BJ (cell line): ENCODE results near the gene CDC45. TPM values are rescaled to one million over a fixed set of nuclear protein-coding genes. Genes with fewer than 3 reads are reported as not detected.

Source experiments
- CTCF ChIA-PET: fragments of 350-600 bp; formaldehyde crosslinking; extraction: SDS; loops from one replicate; lab custom pipeline; 2021; ENCODE audit warnings: antibody characterized with exemption, inconsistent platforms; lab: Yijun Ruan, JAX
- POLR2A ChIA-PET: fragments of 300-600 bp; sonication (Branson Sonifier 250); formaldehyde crosslinking; extraction: SDS; loops from one replicate; lab custom pipeline; 2021; ENCODE audit warnings: antibody characterized with exemption; lab: Charles Lee
- DNase-seq: peaks from one replicate; pipeline ENCODE4 v3.0.0-alpha.2; 2011; ENCODE audit warnings: low read depth
- H3K27me3 ChIP-seq: 2 replicates; pipeline ENCODE4 v1.6.0; 2011; ENCODE audit warnings: low read length; ENCODE audit not compliant: control insufficient read depth, insufficient read depth
- H3K36me3 ChIP-seq: 2 replicates; pipeline ENCODE4 v1.5.1; 2011; ENCODE audit warnings: low read length; ENCODE audit not compliant: control insufficient read depth, insufficient read depth
- H3K4me3 ChIP-seq: 2 replicates; pipeline ENCODE4 v1.5.1; 2011; ENCODE audit warnings: low read depth, mild to moderate bottlenecking, control low read depth, low read length
- CTCF ChIP-seq: IDR thresholded peaks from 2 replicates; pipeline ENCODE4 v1.5.1; 2011; ENCODE audit warnings: low read depth, mild to moderate bottlenecking, control low read depth, inconsistent platforms, low read length, moderate library complexity; ENCODE audit not compliant: insufficient read depth
- polyA plus RNA-seq: library from polyadenylated mRNA; depleted of rRNA; stranded (reverse); fragments of >200 nt; gene quantifications from 2 replicates; pipeline ENCODE4 v1.2.3, GENCODE V29; 2011

The CDC45 gene
- polyA plus RNA-seq, 1 experiment = 13.8 TPM

GRCh38 chr22:19555651-19556050 lies 75.9 kb downstream of the CDC45 start:
- ChIA-PET CTCF (interaction anchor here (1.1 to 1.6 kb wide), 2 partner anchors 14 to 23 kb away, joined by 3 read pairs; no protein-coding TSS in a partner anchor), POLR2A (no interaction called here)
- no peaks in the 10 kb centered on the region for H3K36me3 ChIP-seq
- no peak for TF ChIP-seq CTCF
- H3K27me3 ChIP-seq = 0 out of 2 replicates have a peak, but pooled peaks cover 2% of the 10 kb centered on the region
- no peak for DNase-seq
- no peak overlapping the region for H3K4me3 ChIP-seq

GRCh38 chr22:19556963-19557545 lies 77.3 kb downstream of the CDC45 start:
- CTCF ChIA-PET = no interaction called here

GRCh38 chr22:19559324-19559811 lies 79.6 kb downstream of the CDC45 start:
- H3K36me3 ChIP-seq = no peaks in the 10 kb centered on the region
- ChIA-PET POLR2A (no interaction called here), CTCF (interaction anchor here (0.8 kb wide), 1 partner anchor 9 kb away, joined by 4 read pairs; no protein-coding TSS in a partner anchor)
- no peak for DNase-seq
- no peaks in the 10 kb centered on the region; the same call in 1 of the 2 replicates for H3K27me3 ChIP-seq
- no peak overlapping the region for H3K4me3 ChIP-seq
- no peak for TF ChIP-seq CTCF

More at GRCh38 chr22:19556963-19557545, 77.3 kb downstream of the CDC45 start:
- POLR2A ChIA-PET = no interaction called here
- Histone ChIP-seq H3K27me3 (0 out of 2 replicates have a peak, but pooled peaks cover 2% of the 10 kb centered on the region), H3K4me3 (no peak overlapping the region), H3K36me3 (no peaks in the 10 kb centered on the region)
- DNase-seq = no peak
- no peak for TF ChIP-seq CTCF

- ChIA-PET POLR2A (no interaction called here), CTCF (interaction anchor here (0.8 kb wide), 1 partner anchor 8 kb away, joined by 4 read pairs; no protein-coding TSS in a partner anchor)
- Histone ChIP-seq H3K4me3 (no peak overlapping the region), H3K36me3 (no peaks in the 10 kb centered on the region), H3K27me3 (no peaks in the 10 kb centered on the region; the same call in 1 of the 2 replicates)
- DNase-seq = no peak
- no peak for TF ChIP-seq CTCF
These were observed 80.2 kb downstream of the CDC45 start for GRCh38 chr22:19559956-19560355.

GRCh38 chr22:19565382-19566278 lies 85.9 kb downstream of the CDC45 start:
- no peaks in the 10 kb centered on the region; the same call in 1 of the 2 replicates for H3K27me3 ChIP-seq
- no peak for DNase-seq
- ChIA-PET POLR2A (no interaction called here), CTCF (interaction anchor here (0.7 to 1.1 kb wide), 3 partner anchors 11 to 64 kb away, joined by 3 read pairs; no protein-coding TSS in a partner anchor)
- H3K4me3 ChIP-seq = no peak overlapping the region
- no peak for TF ChIP-seq CTCF
- H3K36me3 ChIP-seq = no peaks in the 10 kb centered on the region
